Breast epithelium (tissue), 4 donors: ENCODE measurements around the gene RNF212B. TPM values are rescaled to one million over a fixed set of nuclear protein-coding genes. Genes with fewer than 3 reads are reported as not detected.

Source experiments
- DNase-seq, 2 donors: peaks; one replicate each; pipeline ENCODE4 v3.0.0-alpha.2; 2019; ENCODE audit warnings: low spot score in 2 of 2
- H3K27ac ChIP-seq, 2 donors: fragments of 200-600 bp; sonication (generic) in 1 of 2; one replicate each; pipeline ENCODE4 v1.5.1; 2016 to 2019; ENCODE audit warnings: mild to moderate bottlenecking in 1 of 2
- H3K27me3 ChIP-seq, 2 donors: fragments of 200-600 bp; sonication (generic) in 1 of 2; one replicate each; pipeline versions ENCODE4 v1.5.1 to v1.6.0; 2017 to 2019; ENCODE audit warnings: control low read depth in 1 of 2, mild to moderate bottlenecking in 1 of 2
- H3K36me3 ChIP-seq: fragments of 200-600 bp; one replicate; pipeline ENCODE4 v1.5.1; 2019
- H3K4me1 ChIP-seq, 2 donors: fragments of 200-600 bp; sonication (generic); one replicate each; pipeline ENCODE4 v1.5.1; 2016 to 2019; ENCODE audit warnings: control low read depth in 1 of 2
- H3K4me3 ChIP-seq, 3 donors: fragments of 200-600 bp; sonication (generic); 1 replicate in 2 of 3; 2 replicates in 1 of 3; pipeline ENCODE4 v1.5.1; 2016 to 2019; ENCODE audit warnings: mild to moderate bottlenecking in 3 of 3, moderate library complexity in 2 of 3
- H3K9me3 ChIP-seq, 2 donors: fragments of 200-600 bp; sonication (generic) in 1 of 2; one replicate each; pipeline ENCODE4 v1.5.1; 2016 to 2019; ENCODE audit warnings: control low read depth in 1 of 2
- CTCF ChIP-seq, 3 donors: fragments of 450-650 bp; IDR thresholded peaks; one replicate each; pipeline ENCODE4 v1.5.1; 2016 to 2017; ENCODE audit warnings: antibody characterized with exemption in 3 of 3, mild to moderate bottlenecking in 3 of 3, moderate library complexity in 3 of 3
- POLR2A ChIP-seq: fragments of 450-650 bp; IDR thresholded peaks from one replicate; pipeline ENCODE4 v1.6.1; 2016; ENCODE audit warnings: antibody characterized with exemption, mild to moderate bottlenecking, moderate library complexity
- POLR2AphosphoS5 ChIP-seq, 3 donors: sonication (generic); formaldehyde crosslinking; IDR thresholded peaks; one replicate each; pipeline ENCODE4 v1.6.1; 2017; ENCODE audit warnings: antibody characterized with exemption in 3 of 3
- intact Hi-C: fragments of 100-400 bp; cut with DNase I; formaldehyde crosslinking; loops from one replicate; pipeline ENCODE4 v1.15.1; 2023; ENCODE audit warnings: low total_unique reads
- total RNA-seq, 3 donors: library from RNA; depleted of rRNA; stranded (reverse); fragments of >200 nt; gene quantifications; one replicate each; pipeline ENCODE4 v1.1.0, GENCODE V29; 2016

Gene RNF212B
- total RNA-seq, 3 donors from 2014 or later, result not detected

- peaks cover 8 to 13% of the 10 kb centered on the region in 2 donors for H3K4me1 ChIP-seq
- no peaks in the 10 kb centered on the region for H3K27me3 ChIP-seq
- intact Hi-C loops, result no loop called here
- H3K27ac ChIP-seq, result peak overlapping the region; percentile 99
- H3K4me3 ChIP-seq, result no peak overlapping the region
- no peak for TF ChIP-seq CTCF (IDR thresholded peaks at IDR 0.05)
- no peak for TF ChIP-seq POLR2AphosphoS5 (IDR thresholded peaks at IDR 0.05)
- TF ChIP-seq POLR2A, result no peak
- DNase-seq, result no peak
- H3K36me3 ChIP-seq, result no peaks in the 10 kb centered on the region
- no peaks in the 10 kb centered on the region for H3K9me3 ChIP-seq
Observed at GRCh38 chr14:23299211-23299957, 61.6 kb downstream of the RNF212B start.

- Histone ChIP-seq H3K4me1 (peaks cover 8 to 13% of the 10 kb centered on the region in 2 donors), H3K27ac (peak overlapping the region; percentile 99), H3K27me3 (no peaks in the 10 kb centered on the region), H3K9me3 (no peaks in the 10 kb centered on the region), H3K4me3 (peak overlapping the region; percentile 65 to 90 (median 86)), H3K36me3 (no peaks in the 10 kb centered on the region)
- no peak for DNase-seq
- intact Hi-C loops, result loop anchor here (10.0 kb wide), 1 partner anchor 255 kb away; the partner anchor contains the start of genes THTPA and ZFHX2
- no peak for TF ChIP-seq POLR2AphosphoS5 (IDR thresholded peaks at IDR 0.05)
- TF ChIP-seq CTCF (IDR thresholded peaks at IDR 0.05), result no peak
Observed at GRCh38 chr14:23299986-23300686, 62.4 kb downstream of the RNF212B start.

- peak in 1 of 2 donors; percentile 75 for DNase-seq
- no peaks in the 10 kb centered on the region for H3K27me3 ChIP-seq
Observed at GRCh38 chr14:23300687-23301223, 63.0 kb downstream of the RNF212B start.

GRCh38 chr14:23301288-23301968 is 63.7 kb downstream of the RNF212B start:
- TF ChIP-seq POLR2AphosphoS5 (IDR thresholded peaks at IDR 0.05) (peak; percentile 83 to 96 (median 94)), POLR2A (peak; percentile 41), CTCF (IDR thresholded peaks at IDR 0.05) (peak; percentile 70 to 91 (median 78))
- Histone ChIP-seq H3K4me1 (peaks cover 8 to 22% of the 10 kb centered on the region in 2 donors), H3K27me3 (no peaks in the 10 kb centered on the region), H3K27ac (peak overlapping the region; percentile 99), H3K4me3 (peak overlapping the region; percentile 65 to 90 (median 86)), H3K36me3 (no peaks in the 10 kb centered on the region), H3K9me3 (no peaks in the 10 kb centered on the region)
- peak; percentile 96 to 98 for DNase-seq
- intact Hi-C loops, result loop anchor here (10.0 kb wide), 1 partner anchor 253 kb away; the partner anchor contains the start of genes THTPA and ZFHX2

More at GRCh38 chr14:23300687-23301223, 63.0 kb downstream of the RNF212B start:
- H3K9me3 ChIP-seq, result no peaks in the 10 kb centered on the region
- TF ChIP-seq POLR2A (no peak), CTCF (IDR thresholded peaks at IDR 0.05) (no peak), POLR2AphosphoS5 (IDR thresholded peaks at IDR 0.05) (peak; percentile 13 to 57 (median 44))
- H3K36me3 ChIP-seq, result no peaks in the 10 kb centered on the region
- H3K27ac ChIP-seq, result peak overlapping the region; percentile 99
- H3K4me3 ChIP-seq, result peak overlapping the region; percentile 65 to 90 (median 86)
- intact Hi-C loops, result loop anchor here (10.0 kb wide), 1 partner anchor 254 kb away; the partner anchor contains the start of genes THTPA and ZFHX2
- peaks cover 8 to 16% of the 10 kb centered on the region in 2 donors for H3K4me1 ChIP-seq
